GM23248 (cell line): ENCODE data around the gene BLOC1S3. TPM values are rescaled to one million over a fixed set of nuclear protein-coding genes. Genes with fewer than 3 reads are reported as not detected.

Experiments used
- DNase-seq: peaks from one replicate; pipeline ENCODE4 v3.0.0-alpha.2; 2015
- H2AFZ ChIP-seq: fragments of 200-600 bp; sonication (generic); 2 replicates; pipeline ENCODE4 v1.6.1; 2016; ENCODE audit warnings: antibody characterized with exemption
- H3F3A ChIP-seq: fragments of 200-600 bp; sonication (generic); 2 replicates; pipeline ENCODE4 v1.6.1; 2016; ENCODE audit warnings: mild to moderate bottlenecking, antibody characterized with exemption, mixed run types; ENCODE audit not compliant: insufficient read depth
- H3K27ac ChIP-seq: fragments of 200-600 bp; sonication (generic); 2 replicates; pipeline ENCODE4 v1.5.1; 2016; ENCODE audit warnings: mild to moderate bottlenecking
- H3K27me3 ChIP-seq: fragments of 200-600 bp; sonication (generic); replicated peaks from 2 replicates; pipeline ENCODE4 v1.6.1; 2016; ENCODE audit warnings: mild to moderate bottlenecking; ENCODE audit not compliant: insufficient read depth
- H3K36me3 ChIP-seq: fragments of 200-600 bp; sonication (generic); 2 replicates; pipeline ENCODE4 v1.6.1; 2016; ENCODE audit warnings: low read depth, mild to moderate bottlenecking
- H3K4me1 ChIP-seq: fragments of 200-600 bp; sonication (generic); 2 replicates; pipeline ENCODE4 v1.6.1; 2016; ENCODE audit warnings: mild to moderate bottlenecking; ENCODE audit not compliant: insufficient read depth
- H3K4me2 ChIP-seq: fragments of 200-600 bp; sonication (generic); one replicate; pipeline ENCODE4 v1.6.1; 2016; ENCODE audit warnings: mild to moderate bottlenecking; ENCODE audit not compliant: unreplicated experiment
- H3K4me3 ChIP-seq: fragments of 200-600 bp; sonication (generic); 2 replicates; pipeline ENCODE4 v1.5.1; 2016; ENCODE audit warnings: mild to moderate bottlenecking
- H3K79me2 ChIP-seq: fragments of 200-600 bp; sonication (generic); 2 replicates; pipeline ENCODE4 v1.6.1; 2016; ENCODE audit warnings: mild to moderate bottlenecking; ENCODE audit not compliant: insufficient read depth
- H3K9ac ChIP-seq: fragments of 200-600 bp; sonication (generic); 2 replicates; pipeline ENCODE4 v1.6.1; 2016; ENCODE audit warnings: mild to moderate bottlenecking
- H3K9me2 ChIP-seq: fragments of 200-600 bp; sonication (generic); 2 replicates; pipeline ENCODE4 v1.6.1; 2016; ENCODE audit warnings: mixed run types, mild to moderate bottlenecking, moderate library complexity; ENCODE audit not compliant: insufficient read depth
- H3K9me3 ChIP-seq: fragments of 200-600 bp; sonication (generic); one replicate; pipeline ENCODE4 v1.6.1; 2017; ENCODE audit warnings: low read depth
- H4K20me1 ChIP-seq: fragments of 200-600 bp; sonication (generic); 2 replicates; pipeline ENCODE4 v1.6.0; 2016; ENCODE audit not compliant: insufficient read depth
- EZH2 ChIP-seq: fragments of 200-600 bp; sonication (generic); IDR thresholded peaks from 2 replicates; pipeline ENCODE4 v1.6.1; 2018; ENCODE audit warnings: antibody characterized with exemption, mild to moderate bottlenecking; ENCODE audit not compliant: insufficient read depth, poor library complexity, severe bottlenecking
- EZH2phosphoT487 ChIP-seq: fragments of 200-600 bp; sonication (generic); IDR thresholded peaks from 2 replicates; pipeline ENCODE4 v1.6.1; 2018; ENCODE audit warnings: antibody characterized with exemption, moderate library complexity, mild to moderate bottlenecking, low read depth; ENCODE audit not compliant: insufficient read depth
- WGBS, 2 experiments: methylation state at CpG; one replicate each; pipeline ENCODE4 v1.1.6; 2015 to 2017; ENCODE audit warnings: low lambda C conversion rate in 2 of 2, low coverage in 1 of 2; ENCODE audit errors: missing lambda C conversion rate in 2 of 2; 5-methylcytosine and 5-hydroxymethylcytosine counted together
- in situ Hi-C: fragments of 300-500 bp; cut with MboI; formaldehyde crosslinking; loops from 2 replicates; pipeline ENCODE4 v1.15.0; 2020
- polyA plus RNA-seq: library from polyadenylated mRNA; unstranded; fragments of >200 nt; fragmentation: Nextera tagmentation; extraction: Ambion mirVana; gene quantifications from 2 replicates; pipeline ENCODE4 v1.2.1, GENCODE V29; 2016
- total RNA-seq: library from RNA; depleted of rRNA; stranded (reverse); fragments of >200 nt; shearing (Covaris generic); gene quantifications from 2 replicates; pipeline ENCODE4 v1.2.3, GENCODE V29; 2014

The BLOC1S3 gene
- total and polyA plus RNA-seq, 2 experiments from 2014 or later: 4.3 to 7.2 TPM

DNA sequence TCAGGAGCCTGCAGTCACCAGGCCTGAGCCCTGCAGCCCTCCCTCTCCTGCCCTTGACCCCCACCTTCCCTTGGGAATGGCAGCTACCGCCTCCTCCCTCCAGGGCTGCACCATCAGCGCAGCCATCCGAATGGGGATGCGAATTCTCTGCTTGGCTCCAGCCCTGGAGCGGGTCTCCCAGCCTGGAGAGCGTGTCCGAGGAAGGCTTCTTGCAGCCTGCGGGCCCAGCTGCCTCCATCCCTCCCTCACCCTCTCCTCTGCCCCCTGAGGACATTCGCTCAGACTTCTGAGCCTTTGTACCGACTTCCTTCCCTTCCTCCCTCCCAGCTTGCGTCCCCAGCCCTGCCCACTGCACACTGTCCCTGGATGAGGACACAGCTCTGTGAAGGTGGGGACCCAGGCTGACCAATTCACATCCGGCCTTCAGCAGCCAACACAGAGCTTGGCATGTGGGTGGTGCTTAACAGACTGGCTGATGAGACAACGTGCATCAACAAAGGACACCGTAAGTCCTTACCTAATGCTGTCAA lies 11.8 kb upstream of the BLOC1S3 start:
- WGBS, 2 experiments: 73 to 75% methylated on average over 10 to 14 of the region's 14 CpGs
- Histone ChIP-seq H4K20me1 (no peaks in the 10 kb centered on the region), H3K27me3 (no peaks in the 10 kb centered on the region), H3K36me3 (no peaks in the 10 kb centered on the region), H2AFZ (no peak overlapping the region), H3K9me3 (no peaks in the 10 kb centered on the region), H3K4me1 (peaks cover 4% of the 10 kb centered on the region), H3K4me3 (no peak overlapping the region), H3K4me2 (no peak overlapping the region), H3K79me2 (no peaks in the 10 kb centered on the region), H3K9me2 (no peaks in the 10 kb centered on the region), H3F3A (0 out of 2 replicates have a peak, but pooled peaks cover 5% of the 10 kb centered on the region), H3K9ac (no peak overlapping the region), H3K27ac (no peak overlapping the region)
- no peak for DNase-seq
- in situ Hi-C loops: no loop called here
- TF ChIP-seq EZH2 (no peak), EZH2phosphoT487 (no peak)

GRCh38 chr19:45168767-45169351 lies 9.7 kb upstream of the BLOC1S3 start:
- Histone ChIP-seq H3F3A (0 out of 2 replicates have a peak, but pooled peaks cover 5% of the 10 kb centered on the region), H3K27ac (no peak overlapping the region), H3K4me1 (peaks cover 4% of the 10 kb centered on the region), H3K9me2 (no peaks in the 10 kb centered on the region), H3K27me3 (no peaks in the 10 kb centered on the region), H2AFZ (no peak overlapping the region), H3K9me3 (no peaks in the 10 kb centered on the region), H3K4me3 (no peak overlapping the region), H3K36me3 (no peaks in the 10 kb centered on the region), H4K20me1 (no peaks in the 10 kb centered on the region), H3K79me2 (no peaks in the 10 kb centered on the region), H3K9ac (no peak overlapping the region), H3K4me2 (no peak overlapping the region)
- no peak for DNase-seq
- in situ Hi-C loops: no loop called here
- WGBS, 2 experiments: 81 to 84% methylated on average over 15 to 16 of the region's 16 CpGs
- TF ChIP-seq EZH2phosphoT487 (no peak), EZH2 (no peak)

DNA sequence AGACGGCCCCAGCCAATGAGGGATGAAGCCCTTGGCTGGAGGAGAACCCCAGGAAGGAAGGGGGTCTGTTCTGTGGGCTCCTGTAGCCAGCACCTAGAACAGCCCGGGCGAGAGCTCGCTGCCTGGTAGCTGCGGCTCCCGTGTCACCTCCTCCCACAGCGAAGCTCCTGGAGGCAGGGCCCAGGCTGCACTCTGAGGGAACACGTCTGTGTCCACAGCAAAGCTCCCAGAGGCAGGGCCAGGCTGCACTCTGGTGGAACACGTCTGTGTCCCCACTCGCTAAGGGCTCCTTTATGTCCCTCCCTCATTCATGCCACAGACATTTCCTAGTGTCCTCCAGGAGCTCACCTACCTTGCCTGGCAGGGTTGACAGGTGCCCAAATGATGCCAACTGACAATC lies 9.0 kb upstream of the BLOC1S3 start:
- H3F3A ChIP-seq: 0 out of 2 replicates have a peak, but pooled peaks cover 5% of the 10 kb centered on the region
- no peak overlapping the region for H3K4me3 ChIP-seq
- in situ Hi-C loops: no loop called here
- H3K4me1 ChIP-seq: no peaks in the 10 kb centered on the region
- H3K9ac ChIP-seq: no peak overlapping the region
- H3K9me3 ChIP-seq: no peaks in the 10 kb centered on the region
- H3K36me3 ChIP-seq: no peaks in the 10 kb centered on the region
- 90 to 92% methylated on average over 10 of the region's 10 CpGs for WGBS, 2 experiments
- H3K27me3 ChIP-seq: no peaks in the 10 kb centered on the region
- no peak overlapping the region for H3K27ac ChIP-seq
- no peaks in the 10 kb centered on the region for H3K9me2 ChIP-seq
- H4K20me1 ChIP-seq: no peaks in the 10 kb centered on the region
- no peak for DNase-seq
- TF ChIP-seq EZH2phosphoT487: no peak
- no peak for TF ChIP-seq EZH2
- no peak overlapping the region for H2AFZ ChIP-seq
- no peaks in the 10 kb centered on the region for H3K79me2 ChIP-seq
- no peak overlapping the region for H3K4me2 ChIP-seq

DNA sequence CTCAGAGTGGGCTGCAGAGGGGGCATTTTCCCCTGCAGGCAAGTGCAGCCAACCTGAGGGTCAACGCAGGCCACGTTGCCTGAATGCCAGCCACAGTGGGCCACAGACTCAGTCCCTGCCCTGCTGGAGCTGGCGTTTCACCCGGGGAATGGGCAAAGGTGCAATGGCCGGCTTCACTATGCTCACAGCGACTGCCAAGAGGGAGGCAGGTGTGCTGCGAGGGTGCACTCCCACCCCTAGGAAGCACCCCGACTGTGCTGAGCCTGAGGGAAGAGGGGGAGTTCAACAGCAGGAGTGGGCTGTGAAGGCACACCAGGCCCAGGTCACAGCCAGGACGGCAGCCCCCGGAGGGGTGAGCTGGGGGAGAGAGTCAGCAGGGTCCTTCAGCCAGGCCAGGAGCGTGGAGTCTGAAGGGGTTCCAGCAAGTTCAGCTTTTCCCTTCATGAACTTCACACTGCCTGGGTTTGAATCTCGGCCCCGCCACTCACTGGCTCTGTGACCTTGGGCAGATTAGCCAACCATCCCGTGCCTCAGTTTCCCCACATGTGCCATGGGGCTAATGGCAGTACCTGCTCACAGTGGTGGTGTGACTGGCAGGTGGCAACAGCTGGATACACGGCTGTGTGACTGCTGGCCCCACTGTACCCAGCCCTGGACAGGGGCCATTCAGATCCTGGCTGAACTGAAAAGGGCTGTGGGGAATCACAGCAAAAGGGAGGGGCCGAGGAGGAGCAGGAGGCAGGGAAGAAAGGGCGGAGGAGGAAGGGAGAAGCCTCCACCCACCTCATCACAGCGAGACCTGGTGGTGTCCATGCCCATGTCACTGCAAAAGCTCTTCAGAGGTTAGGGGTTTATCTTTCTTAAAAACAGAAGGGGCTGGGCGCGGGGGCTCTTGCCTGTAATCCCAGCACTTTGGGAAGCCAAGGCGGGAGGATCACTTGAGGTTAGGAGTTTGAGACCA lies 8.2 kb upstream of the BLOC1S3 start:
- Histone ChIP-seq H3K9me2 (no peaks in the 10 kb centered on the region), H3K4me2 (no peak overlapping the region), H3K79me2 (no peaks in the 10 kb centered on the region), H3K9me3 (no peaks in the 10 kb centered on the region), H3K36me3 (no peaks in the 10 kb centered on the region), H3K4me3 (no peak overlapping the region), H4K20me1 (no peaks in the 10 kb centered on the region), H3K27me3 (no peaks in the 10 kb centered on the region), H3K9ac (no peak overlapping the region), H2AFZ (no peak overlapping the region), H3K4me1 (0 out of 2 replicates have a peak, but pooled peaks cover under 1% of the 10 kb centered on the region), H3K27ac (no peak overlapping the region), H3F3A (0 out of 2 replicates have a peak, but pooled peaks cover 5% of the 10 kb centered on the region)
- in situ Hi-C loops: no loop called here
- TF ChIP-seq EZH2phosphoT487 (no peak), EZH2 (no peak)
- 73 to 76% methylated on average over 20 to 21 of the region's 21 CpGs for WGBS, 2 experiments
- no peak for DNase-seq
